SK-N-SH (cell line): ENCODE results near the gene CASZ1. TPM values are rescaled to one million over a fixed set of nuclear protein-coding genes. Genes with fewer than 3 reads are reported as not detected.

Experiments
- CTCF ChIA-PET: fragments of 300-600, 350-600 bp; formaldehyde crosslinking; extraction: SDS; loops from one replicate; lab custom pipeline; 2021; lab: Yijun Ruan, JAX
- POLR2A ChIA-PET: fragments of 350-600 bp; sonication (Branson Sonifier 250); formaldehyde crosslinking; extraction: SDS; loops from one replicate; lab custom pipeline; 2020; ENCODE audit warnings: antibody characterized with exemption, inconsistent platforms; lab: Yijun Ruan, JAX
- DNase-seq: peaks from one replicate; pipeline ENCODE4 v3.0.0; 2012
- H2AFZ ChIP-seq: fragments of 200-600 bp; sonication (generic); 2 replicates; pipeline ENCODE4 v1.8.1; 2016; ENCODE audit warnings: antibody characterized with exemption, mild to moderate bottlenecking, low read depth
- H3F3A ChIP-seq: fragments of 200-600 bp; sonication (generic); replicated peaks from 2 replicates; pipeline ENCODE3; 2016; ENCODE audit warnings: antibody characterized with exemption, mild to moderate bottlenecking; ENCODE audit not compliant: insufficient read depth
- H3K27ac ChIP-seq, 2 experiments: fragments of 200-500 bp in 1 of 2; fragments of 200-600 bp in 1 of 2; sonication (Bioruptor generic) in 1 of 2; sonication (generic), shearing (Covaris generic) in 1 of 2; 2 replicates each; pipeline versions ENCODE4 v1.5.1 to v1.6.1; 2014 to 2016; ENCODE audit warnings: low read depth in 2 of 2, inconsistent platforms in 1 of 2, low read length in 1 of 2, mild to moderate bottlenecking in 1 of 2, mixed read lengths in 1 of 2
- H3K27me3 ChIP-seq: fragments of 200-600 bp; sonication (generic), shearing (Covaris generic); 2 replicates; pipeline ENCODE4 v1.6.1; 2016; ENCODE audit warnings: mixed run types; ENCODE audit not compliant: insufficient read depth
- H3K36me3 ChIP-seq, 2 experiments: fragments of 200-500 bp in 1 of 2; fragments of 200-600 bp in 1 of 2; sonication (Bioruptor generic) in 1 of 2; sonication (generic) in 1 of 2; replicated peaks in 1 of 2; 2 replicates each; pipeline versions ENCODE3 to v1.5.1; 2014 to 2016; ENCODE audit warnings: low read length in 1 of 2, mild to moderate bottlenecking in 1 of 2; ENCODE audit not compliant: insufficient read depth in 2 of 2, control insufficient read depth in 1 of 2
- H3K4me1 ChIP-seq, 2 experiments: fragments of 200-500 bp in 1 of 2; fragments of 200-600 bp in 1 of 2; sonication (Bioruptor generic) in 1 of 2; sonication (generic), shearing (Covaris generic) in 1 of 2; 2 replicates each; pipeline versions ENCODE4 v1.5.1 to v1.6.1; 2014 to 2016; ENCODE audit warnings: low read depth in 1 of 2, low read length in 1 of 2, mixed run types in 1 of 2; ENCODE audit not compliant: insufficient read depth in 2 of 2, control insufficient read depth in 1 of 2
- H3K4me2 ChIP-seq: fragments of 200-600 bp; sonication (generic), shearing (Covaris generic); 2 replicates; pipeline ENCODE4 v1.6.1; 2017; ENCODE audit warnings: mixed run types
- H3K4me3 ChIP-seq, 2 experiments: fragments of 200-500 bp in 1 of 2; fragments of 200-600 bp in 1 of 2; sonication (Bioruptor generic) in 1 of 2; sonication (generic), shearing (Covaris generic) in 1 of 2; 2 replicates each; pipeline versions ENCODE4 v1.5.1 to v1.8.1; 2014 to 2016; ENCODE audit warnings: low read depth in 2 of 2, inconsistent platforms in 1 of 2, low read length in 1 of 2, mild to moderate bottlenecking in 1 of 2, mixed read lengths in 1 of 2, moderate library complexity in 1 of 2
- H3K79me2 ChIP-seq: fragments of 200-600 bp; sonication (generic); 2 replicates; pipeline ENCODE4 v1.8.1; 2017; ENCODE audit warnings: mild to moderate bottlenecking; ENCODE audit not compliant: insufficient read depth
- H3K9ac ChIP-seq: fragments of 200-600 bp; sonication (generic); 2 replicates; pipeline ENCODE4 v1.6.1; 2017; ENCODE audit warnings: mixed run types
- H3K9me2 ChIP-seq: fragments of 200-600 bp; sonication (generic); 2 replicates; pipeline ENCODE4 v1.6.1; 2017; ENCODE audit warnings: mixed run types
- H3K9me3 ChIP-seq: fragments of 200-600 bp; sonication (generic); 2 replicates; pipeline ENCODE4 v1.6.1; 2017; ENCODE audit warnings: mixed run types, mild to moderate bottlenecking, moderate library complexity
- H4K20me1 ChIP-seq: fragments of 200-600 bp; sonication (generic); 2 replicates; pipeline ENCODE4 v1.6.1; 2017; ENCODE audit warnings: mild to moderate bottlenecking, mixed run types; ENCODE audit not compliant: insufficient read depth
- EP300 ChIP-seq, 2 experiments: IDR thresholded peaks; 2 replicates each; pipeline versions ENCODE4 v1.4.0 to v1.6.1; 2012; ENCODE audit warnings: borderline replicate concordance in 1 of 2, low read depth in 1 of 2, low read length in 1 of 2
- EZH2phosphoT487 ChIP-seq: fragments of 200-600 bp; sonication (generic); IDR thresholded peaks from 2 replicates; pipeline ENCODE4 v1.6.1; 2017; ENCODE audit warnings: low read depth, mixed run types, mild to moderate bottlenecking, antibody characterized with exemption, moderate library complexity, borderline replicate concordance
- FOSL2 ChIP-seq: IDR thresholded peaks from 2 replicates; pipeline ENCODE4 v1.4.0; 2012; ENCODE audit warnings: low read depth, mild to moderate bottlenecking, moderate library complexity, borderline replicate concordance
- FOXJ3 ChIP-seq: sonication (generic); formaldehyde crosslinking; IDR thresholded peaks from 2 replicates; pipeline ENCODE4 v1.5.1; 2020; ENCODE audit warnings: mild to moderate bottlenecking, missing genetic modification reagents
- MXI1 ChIP-seq: IDR thresholded peaks from 2 replicates; pipeline ENCODE4 v1.6.1; 2012; ENCODE audit warnings: mild to moderate bottlenecking, low read depth, low read length, improper control_type of control experiment
- RXRA ChIP-seq: IDR thresholded peaks from 2 replicates; pipeline ENCODE4 v1.4.0; 2012; ENCODE audit warnings: low read depth, mild to moderate bottlenecking, borderline replicate concordance
- TAF1 ChIP-seq: IDR thresholded peaks from 2 replicates; pipeline ENCODE4 v1.6.1; 2012; ENCODE audit warnings: low read depth, mild to moderate bottlenecking, low read length, moderate library complexity, borderline replicate concordance
- TEAD4 ChIP-seq: IDR thresholded peaks from 2 replicates; pipeline ENCODE4 v1.4.0; 2012; ENCODE audit warnings: mild to moderate bottlenecking, borderline replicate concordance; ENCODE audit not compliant: insufficient read depth
- WGBS: methylation state at CpG from one replicate; pipeline ENCODE4 v1.1.6; 2017; ENCODE audit warnings: low lambda C conversion rate; 5-methylcytosine and 5-hydroxymethylcytosine counted together
- polyA plus RNA-seq, 3 experiments: library from polyadenylated mRNA; depleted of rRNA; stranded (reverse); fragments of >200 nt; gene quantifications; 2 replicates each; pipeline ENCODE4 v1.2.3, GENCODE V29; 2012
- TF ChIP-seq, protein P1 (sequence below): IDR thresholded peaks from 2 replicates; pipeline ENCODE4 v1.4.0; 2012; ENCODE audit warnings: low read depth, borderline replicate concordance
- TF ChIP-seq, protein P2 (sequence below): fragments of 150-350 bp; IDR thresholded peaks from 2 replicates; pipeline ENCODE4 v1.6.1; 2017; ENCODE audit warnings: antibody characterized with exemption, low read length, low read depth, borderline replicate concordance

The CASZ1 gene
- polyA plus RNA-seq, 1 of the 3 experiments (the other 2 are of a cell fraction): 0.51 TPM

DNA sequence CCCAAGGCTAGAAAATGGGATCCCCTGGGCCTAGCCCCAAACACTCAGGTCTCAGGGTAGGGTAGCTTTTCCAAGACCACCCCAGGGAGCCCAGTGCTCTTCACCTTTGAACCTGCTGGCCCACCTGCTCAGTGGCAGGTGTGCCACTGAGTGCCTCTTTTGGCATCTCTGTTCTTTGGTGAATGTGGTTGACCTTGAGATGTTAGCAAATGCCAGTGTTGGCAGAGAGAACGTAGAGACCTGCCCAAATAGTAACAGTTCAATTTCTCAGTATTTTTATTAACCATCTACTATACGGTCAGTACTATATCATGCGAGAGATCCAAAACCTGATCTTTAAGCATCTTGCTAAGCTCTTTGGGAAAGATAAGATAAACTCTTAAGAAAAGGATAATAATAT lies 193.5 kb downstream of the CASZ1 start:
- ChIA-PET POLR2A (no interaction called here), CTCF (interaction anchor here (0.6 to 1.2 kb wide), 3 partner anchors 55 to 191 kb away, joined by 3 read pairs; no protein-coding TSS in a partner anchor)
- no peak for DNase-seq
- Histone ChIP-seq H3K4me2 (no peak overlapping the region), H3K79me2 (no peaks in the 10 kb centered on the region), H3K36me3 (no peaks in the 10 kb centered on the region), H2AFZ (no peak overlapping the region), H3K4me1 (peaks cover 9 to 23% of the 10 kb centered on the region in 2 experiments), H3F3A (peaks cover 14% of the 10 kb centered on the region), H3K9me2 (no peaks in the 10 kb centered on the region), H3K9ac (no peak overlapping the region), H3K9me3 (no peaks in the 10 kb centered on the region), H3K4me3 (no peak overlapping the region), H4K20me1 (no peaks in the 10 kb centered on the region), H3K27ac (no peak overlapping the region), H3K27me3 (no peaks in the 10 kb centered on the region)
- WGBS: 97% methylated on average over 3 of the region's 3 CpGs
- TF ChIP-seq, protein P1, sequence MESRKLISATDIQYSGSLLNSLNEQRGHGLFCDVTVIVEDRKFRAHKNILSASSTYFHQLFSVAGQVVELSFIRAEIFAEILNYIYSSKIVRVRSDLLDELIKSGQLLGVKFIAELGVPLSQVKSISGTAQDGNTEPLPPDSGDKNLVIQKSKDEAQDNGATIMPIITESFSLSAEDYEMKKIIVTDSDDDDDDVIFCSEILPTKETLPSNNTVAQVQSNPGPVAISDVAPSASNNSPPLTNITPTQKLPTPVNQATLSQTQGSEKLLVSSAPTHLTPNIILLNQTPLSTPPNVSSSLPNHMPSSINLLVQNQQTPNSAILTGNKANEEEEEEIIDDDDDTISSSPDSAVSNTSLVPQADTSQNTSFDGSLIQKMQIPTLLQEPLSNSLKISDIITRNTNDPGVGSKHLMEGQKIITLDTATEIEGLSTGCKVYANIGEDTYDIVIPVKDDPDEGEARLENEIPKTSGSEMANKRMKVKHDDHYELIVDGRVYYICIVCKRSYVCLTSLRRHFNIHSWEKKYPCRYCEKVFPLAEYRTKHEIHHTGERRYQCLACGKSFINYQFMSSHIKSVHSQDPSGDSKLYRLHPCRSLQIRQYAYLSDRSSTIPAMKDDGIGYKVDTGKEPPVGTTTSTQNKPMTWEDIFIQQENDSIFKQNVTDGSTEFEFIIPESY: no peak
- TF ChIP-seq FOXJ3 (CRISPR knock-in tag): no peak
- no peak for TF ChIP-seq RXRA
- TF ChIP-seq, protein P2, sequence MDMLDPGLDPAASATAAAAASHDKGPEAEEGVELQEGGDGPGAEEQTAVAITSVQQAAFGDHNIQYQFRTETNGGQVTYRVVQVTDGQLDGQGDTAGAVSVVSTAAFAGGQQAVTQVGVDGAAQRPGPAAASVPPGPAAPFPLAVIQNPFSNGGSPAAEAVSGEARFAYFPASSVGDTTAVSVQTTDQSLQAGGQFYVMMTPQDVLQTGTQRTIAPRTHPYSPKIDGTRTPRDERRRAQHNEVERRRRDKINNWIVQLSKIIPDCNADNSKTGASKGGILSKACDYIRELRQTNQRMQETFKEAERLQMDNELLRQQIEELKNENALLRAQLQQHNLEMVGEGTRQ: no peak
- no peak for TF ChIP-seq TEAD4
- TF ChIP-seq TAF1: no peak
- no peak for TF ChIP-seq EP300 (IDR thresholded peaks at IDR 0.05; ENCODE audit: borderline replicate concordance in 1 of 2, low read depth in 1 of 2, low read length in 1 of 2)
- no peak for TF ChIP-seq EZH2phosphoT487

DNA sequence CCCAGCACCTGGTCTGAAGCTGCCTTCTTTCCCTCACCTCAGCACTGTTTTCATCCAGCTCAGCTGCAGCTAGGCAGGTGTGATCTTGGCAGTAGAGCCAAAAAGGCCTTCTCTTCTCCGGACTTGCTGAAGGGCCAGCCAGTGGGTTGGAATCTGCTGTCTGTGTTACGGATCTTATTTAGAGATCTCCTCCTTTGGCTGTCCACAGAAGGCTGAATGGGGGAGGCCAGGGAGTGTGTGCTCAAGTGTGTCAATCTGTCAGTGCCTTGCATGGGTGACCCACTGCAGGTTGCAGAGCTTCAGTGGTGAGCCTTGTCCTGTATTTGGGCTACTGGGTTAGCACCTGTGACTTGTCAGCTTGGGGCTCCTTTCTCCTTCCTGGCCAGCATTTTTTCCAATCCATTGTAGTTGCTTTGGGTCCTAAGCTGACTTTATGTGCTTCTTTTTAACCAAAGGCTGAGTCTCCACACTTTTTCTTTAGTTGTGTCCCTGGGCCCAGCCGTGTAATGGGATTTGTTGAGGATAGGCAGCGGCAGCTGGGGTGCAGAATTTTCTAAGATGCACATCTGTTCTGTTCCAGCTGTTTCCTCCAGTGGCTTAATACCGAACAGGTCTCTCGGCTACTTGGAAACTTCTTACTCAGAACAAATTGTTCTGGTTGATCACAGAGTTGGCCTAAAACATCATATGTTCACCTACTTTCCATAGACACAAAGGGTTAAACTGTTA lies 194.9 kb downstream of the CASZ1 start:
- TF ChIP-seq FOSL2 (no peak), MXI1 (no peak)
- H3K9me2 ChIP-seq: no peaks in the 10 kb centered on the region
- H3K36me3 ChIP-seq: no peaks in the 10 kb centered on the region
- H3F3A ChIP-seq: peaks cover 14% of the 10 kb centered on the region
- ChIA-PET POLR2A (no interaction called here), CTCF (interaction anchor here (1.2 kb wide), 2 partner anchors 192 to 266 kb away, joined by 3 to 5 read pairs; no protein-coding TSS in a partner anchor)
- H4K20me1 ChIP-seq: no peaks in the 10 kb centered on the region
- H3K4me3 ChIP-seq: no peak overlapping the region
- peaks cover 16 to 23% of the 10 kb centered on the region in 2 experiments for H3K4me1 ChIP-seq
- no peaks in the 10 kb centered on the region for H3K9me3 ChIP-seq
- no peaks in the 10 kb centered on the region for H3K27me3 ChIP-seq
- H3K79me2 ChIP-seq: no peaks in the 10 kb centered on the region
- no peak for DNase-seq
- H3K27ac ChIP-seq: no peak overlapping the region
- H2AFZ ChIP-seq: no peak overlapping the region
- 92% methylated on average over 6 of the region's 6 CpGs for WGBS
- no peak overlapping the region for H3K9ac ChIP-seq
- H3K4me2 ChIP-seq: no peak overlapping the region
